Measurements from ENCODE around the gene CFDP1. TPM values are rescaled to one million over a fixed set of nuclear protein-coding genes. Genes with fewer than 3 reads are reported as not detected.

The CFDP1 gene
- total and polyA plus RNA-seq, 10 donors: 56.1 to 222 (median 108) TPM

- Histone ChIP-seq H3K4me1 (peaks cover 29 to 96% (median 76%) of the 10 kb centered on the region in 6 donors), H3K9me3 (no peaks in the 10 kb centered on the region), H3K4me3 (peak overlapping the region in 1 of 8 donors; percentile 9), H3K27ac (peak overlapping the region; percentile 66 to 91 (median 84)), H3K36me3 (peaks cover 0 to 15% (median 1%) of the 10 kb centered on the region in 6 donors), H3K27me3 (replicated peaks in 1 of 7) (peaks cover 0 to 90% (median 20%) of the 10 kb centered on the region in 7 donors)
- DNase-seq: no peak
- intact Hi-C loops (cut with DNase I; ENCODE audit: low total_unique reads): no loop called here
- TF ChIP-seq, protein P1, sequence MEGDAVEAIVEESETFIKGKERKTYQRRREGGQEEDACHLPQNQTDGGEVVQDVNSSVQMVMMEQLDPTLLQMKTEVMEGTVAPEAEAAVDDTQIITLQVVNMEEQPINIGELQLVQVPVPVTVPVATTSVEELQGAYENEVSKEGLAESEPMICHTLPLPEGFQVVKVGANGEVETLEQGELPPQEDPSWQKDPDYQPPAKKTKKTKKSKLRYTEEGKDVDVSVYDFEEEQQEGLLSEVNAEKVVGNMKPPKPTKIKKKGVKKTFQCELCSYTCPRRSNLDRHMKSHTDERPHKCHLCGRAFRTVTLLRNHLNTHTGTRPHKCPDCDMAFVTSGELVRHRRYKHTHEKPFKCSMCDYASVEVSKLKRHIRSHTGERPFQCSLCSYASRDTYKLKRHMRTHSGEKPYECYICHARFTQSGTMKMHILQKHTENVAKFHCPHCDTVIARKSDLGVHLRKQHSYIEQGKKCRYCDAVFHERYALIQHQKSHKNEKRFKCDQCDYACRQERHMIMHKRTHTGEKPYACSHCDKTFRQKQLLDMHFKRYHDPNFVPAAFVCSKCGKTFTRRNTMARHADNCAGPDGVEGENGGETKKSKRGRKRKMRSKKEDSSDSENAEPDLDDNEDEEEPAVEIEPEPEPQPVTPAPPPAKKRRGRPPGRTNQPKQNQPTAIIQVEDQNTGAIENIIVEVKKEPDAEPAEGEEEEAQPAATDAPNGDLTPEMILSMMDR (IDR thresholded peaks at IDR 0.05 in 8 of 11, conservative IDR thresholded peaks at IDR 0.05 in 3 of 11): no peak
- TF ChIP-seq POLR2AphosphoS5 (IDR thresholded peaks at IDR 0.05) (no peak), POLR2A (IDR thresholded peaks at IDR 0.05) (no peak)
- 58 to 83% (median 77%) methylated on average over 11 to 12 of the region's 12 CpGs for WGBS, 5 donors
Measured at GRCh38 chr16:75246504-75247205, 186.6 kb downstream of the CFDP1 start.

- peak overlapping the region in 1 of 8 donors; percentile 9 for H3K4me3 ChIP-seq
- H3K4me1 ChIP-seq: peaks cover 28 to 97% (median 73%) of the 10 kb centered on the region in 6 donors
- TF ChIP-seq POLR2A (IDR thresholded peaks at IDR 0.05): no peak
- TF ChIP-seq POLR2AphosphoS5 (IDR thresholded peaks at IDR 0.05): peak; percentile 65 to 73 (median 72)
- H3K27me3 ChIP-seq (replicated peaks in 1 of 7): peaks cover 0 to 80% (median 6%) of the 10 kb centered on the region in 7 donors
- no peak for DNase-seq
- peaks cover 0 to 31% (median 1%) of the 10 kb centered on the region in 6 donors for H3K36me3 ChIP-seq
- H3K27ac ChIP-seq: peak overlapping the region; percentile 67 to 91 (median 84)
- H3K9me3 ChIP-seq: no peaks in the 10 kb centered on the region
- intact Hi-C loops (cut with DNase I; ENCODE audit: low total_unique reads): no loop called here
- 46 to 60% (median 55%) methylated on average over 15 to 25 of the region's 25 CpGs for WGBS, 5 donors
Measured at GRCh38 chr16:75244844-75245758, 188.2 kb downstream of the CFDP1 start.

GRCh38 chr16:75244225-75244809 lies 189.0 kb downstream of the CFDP1 start:
- DNase-seq: no peak
- H3K4me1 ChIP-seq: peaks cover 36 to 97% (median 78%) of the 10 kb centered on the region in 6 donors
- no peaks in the 10 kb centered on the region for H3K9me3 ChIP-seq
- peaks cover 0 to 80% (median 0%) of the 10 kb centered on the region in 7 donors for H3K27me3 ChIP-seq (replicated peaks in 1 of 7)
- H3K36me3 ChIP-seq: peaks cover 0 to 39% (median 1%) of the 10 kb centered on the region in 6 donors
- peak overlapping the region; percentile 67 to 91 (median 84) for H3K27ac ChIP-seq
- no peak overlapping the region for H3K4me3 ChIP-seq
- 14 to 89% (median 67%) methylated on average over 4 to 7 of the region's 7 CpGs for WGBS, 5 donors
- intact Hi-C loops (cut with DNase I; ENCODE audit: low total_unique reads): no loop called here
- no peak for TF ChIP-seq POLR2A (IDR thresholded peaks at IDR 0.05)
- TF ChIP-seq, protein P1 (IDR thresholded peaks at IDR 0.05 in 8 of 11, conservative IDR thresholded peaks at IDR 0.05 in 3 of 11): no peak
- no peak for TF ChIP-seq POLR2AphosphoS5 (IDR thresholded peaks at IDR 0.05)

Small RNA genes lying within 50 kb of the gene (small RNA-seq; reads per million reads assigned to genes)
- gene RF00598 (0 reads per million in 4 donors), gene RNU6-758P (0 reads per million in 4 donors)

Other genes starting within 250 kb of the CFDP1 start
- 10 to 100 TPM in 1 of 7 donors, 1 to 10 TPM in 5, not detected in 1; 1.3 to 11.8 (median 3.7) TPM for gene CTRB2, start 226.3 kb downstream of the CFDP1 start, total RNA-seq
- 1 to 10 TPM in 2 of 3 donors, under 1 TPM in 1; 0.58 to 1.3 (median 1.2) TPM for gene CTRB2, start 226.3 kb downstream of the CFDP1 start, polyA plus RNA-seq
- gene CTRB1, start 214.5 kb downstream of the CFDP1 start, total RNA-seq: 10 to 100 TPM in 1 of 7 donors, 1 to 10 TPM in 4, not detected in 2; 2.2 to 25.2 (median 4.4) TPM
- gene CTRB1, start 214.5 kb downstream of the CFDP1 start, polyA plus RNA-seq: 1 to 10 TPM in 2 of 3 donors, under 1 TPM in 1; 0.59 to 2.7 (median 1.5) TPM
- 100 to 1,000 TPM in 3 of 7 donors, 10 to 100 TPM in 4; 62.2 to 164 (median 79.8) TPM for gene BCAR1, start 181.9 kb downstream of the CFDP1 start, total RNA-seq
- 10 to 100 TPM; 14.6 to 71.2 (median 29.7) TPM for gene BCAR1, start 181.9 kb downstream of the CFDP1 start, polyA plus RNA-seq
- 10 to 100 TPM; 26.3 to 54.0 (median 34.2) TPM for gene TMEM170A, start 31.2 kb upstream of the CFDP1 start, total RNA-seq
- gene TMEM170A, start 31.2 kb upstream of the CFDP1 start, polyA plus RNA-seq: 10 to 100 TPM in 1 of 3 donors, 1 to 10 TPM in 2; 6.1 to 12.0 (median 6.4) TPM
- under 1 TPM in 6 of 7 donors, not detected in 1; 0.17 to 0.66 (median 0.26) TPM for gene CHST6, start 61.9 kb upstream of the CFDP1 start, total RNA-seq
- gene CHST6, start 61.9 kb upstream of the CFDP1 start, polyA plus RNA-seq: under 1 TPM; under 0.01 to 0.06 (median 0.02) TPM
- gene CHST5, start 102.6 kb upstream of the CFDP1 start, total RNA-seq: under 1 TPM in 2 of 7 donors, not detected in 5; 0.18 to 0.20 TPM
- under 1 TPM; 0.03 to 0.07 (median 0.06) TPM for gene CHST5, start 102.6 kb upstream of the CFDP1 start, polyA plus RNA-seq
- gene TMEM231, start 122.7 kb upstream of the CFDP1 start, total RNA-seq: 1 to 10 TPM; 2.7 to 6.7 (median 3.5) TPM
- gene TMEM231, start 122.7 kb upstream of the CFDP1 start, polyA plus RNA-seq: 1 to 10 TPM; 2.2 to 3.3 (median 2.3) TPM
- 100 to 1,000 TPM; 111 to 133 (median 119) TPM for gene GABARAPL2, start 132.9 kb upstream of the CFDP1 start, total RNA-seq
- 100 to 1,000 TPM in 2 of 3 donors, 10 to 100 TPM in 1; 86.6 to 169 (median 130) TPM for gene GABARAPL2, start 132.9 kb upstream of the CFDP1 start, polyA plus RNA-seq
- gene ADAT1, start 189.8 kb upstream of the CFDP1 start, total RNA-seq: 100 to 1,000 TPM in 1 of 7 donors, 10 to 100 TPM in 6; 42.5 to 120 (median 65.5) TPM
- gene ADAT1, start 189.8 kb upstream of the CFDP1 start, polyA plus RNA-seq: 10 to 100 TPM; 13.2 to 18.3 (median 14.5) TPM
- gene KARS1, start 214.2 kb upstream of the CFDP1 start, total RNA-seq: 10 to 100 TPM; 85.2 to 97.7 (median 89.6) TPM
- gene KARS1, start 214.2 kb upstream of the CFDP1 start, polyA plus RNA-seq: 10 to 100 TPM; 63.7 to 88.0 (median 83.2) TPM
- gene TERF2IP, start 214.3 kb upstream of the CFDP1 start, total RNA-seq: 10 to 100 TPM; 66.5 to 90.1 (median 75.4) TPM
- gene TERF2IP, start 214.3 kb upstream of the CFDP1 start, polyA plus RNA-seq: 10 to 100 TPM; 42.8 to 71.0 (median 64.4) TPM
- not detected for gene CPHXL2, start 243.5 kb upstream of the CFDP1 start, total RNA-seq
- under 1 TPM in 1 of 3 donors, not detected in 2; 0.06 TPM for gene CPHXL2, start 243.5 kb upstream of the CFDP1 start, polyA plus RNA-seq

Measured in spleen (tissue), 11 donors.